ENCODE results near the gene CELF2. TPM values are rescaled to one million over a fixed set of nuclear protein-coding genes. Genes with fewer than 3 reads are reported as not detected.

CELF2 gene
- total and polyA plus RNA-seq, 2 of the 4 experiments (the other 2 are of a cell fraction), result 3.5 to 6.6 TPM

GRCh38 chr10:11252887-11253286 lies 235.2 kb downstream of the CELF2 start:
- no peaks in the 10 kb centered on the region for H3K4me1 ChIP-seq (ENCODE audit: control insufficient read depth, insufficient read depth, low read length)
- H4K8ac ChIP-seq (ENCODE audit: low read depth in 2 of 2, low read length in 2 of 2), result no peak overlapping the region
- no peak overlapping the region for H4K5ac ChIP-seq (ENCODE audit: low read depth, low read length)
- no peak overlapping the region for H3K27ac ChIP-seq (ENCODE audit: insufficient read depth, low read length)
- BruUV-seq (replicated peaks), result no TSS peak
- H4K20me1 ChIP-seq (ENCODE audit: insufficient read depth, low read length), result no peaks in the 10 kb centered on the region
- H3K18ac ChIP-seq (ENCODE audit: low read depth, low read length), result no peak overlapping the region
- no peak overlapping the region for H3K23ac ChIP-seq (ENCODE audit: low read depth, low read length)
- no peaks in the 10 kb centered on the region for H3K9me1 ChIP-seq (ENCODE audit: insufficient read depth, low read length)
- no peaks in the 10 kb centered on the region for H3K9me3 ChIP-seq (ENCODE audit: control insufficient read depth, insufficient read depth, low read length)
- in situ Hi-C loops (cut with MboI; ENCODE audit: low sequenced_read_pairs) (no loop called here), intact Hi-C loops (cut with micrococcal nuclease) (no loop called here), dilution Hi-C loops (cut with HindIII; ENCODE audit: low sequenced_read_pairs, unreplicated experiment) (no loop called here)
- H2BK20ac ChIP-seq (ENCODE audit: low read depth, low read length), result no peak overlapping the region
- TF ChIP-seq BHLHE40 (IDR thresholded peaks at IDR 0.05; ENCODE audit: low read depth, low read length) (no peak), USF2 (IDR thresholded peaks at IDR 0.05; ENCODE audit: low read depth, low read length) (no peak), FOS (IDR thresholded peaks at IDR 0.05; ENCODE audit: low read depth, low read length) (no peak), MXI1 (IDR thresholded peaks at IDR 0.05; ENCODE audit: borderline replicate concordance, low read depth, low read length) (no peak), MAFK (IDR thresholded peaks at IDR 0.05; ENCODE audit: low read depth, low read length) (no peak), MAZ (IDR thresholded peaks at IDR 0.05; ENCODE audit: borderline replicate concordance, low read depth, low read length) (no peak), RCOR1 (IDR thresholded peaks at IDR 0.05; ENCODE audit: insufficient replicate concordance, low read length) (no peak), NFE2L2 (IDR thresholded peaks at IDR 0.05; ENCODE audit: low read depth, low read length) (no peak), CEBPB (IDR thresholded peaks at IDR 0.05; ENCODE audit: low read depth, low read length) (no peak), ELK1 (IDR thresholded peaks at IDR 0.05; ENCODE audit: borderline replicate concordance, low read depth, low read length) (no peak), POLR2A (IDR thresholded peaks at IDR 0.05; ENCODE audit: low read depth, low read length) (no peak), RFX5 (IDR thresholded peaks at IDR 0.05; ENCODE audit: low read depth, low read length) (no peak), CTCF (conservative IDR thresholded peaks at IDR 0.05; ENCODE audit: low read depth, low read length) (no peak), SMC3 (IDR thresholded peaks at IDR 0.05; ENCODE audit: low read depth, low read length) (no peak)
- no peak overlapping the region for H3K9ac ChIP-seq (ENCODE audit: low read depth, low read length)
- H3K4me3 ChIP-seq (ENCODE audit: insufficient read depth, low read depth, low read length), result no peak overlapping the region
- no peak overlapping the region for H2AFZ ChIP-seq (replicated peaks; ENCODE audit: low read length, poor library complexity)
- DNase-seq, result no peak
- no peak overlapping the region for H2AK5ac ChIP-seq (ENCODE audit: low read depth, low read length)
- H3K14ac ChIP-seq (replicated peaks; ENCODE audit: low read depth, low read length), result no peak overlapping the region
- no peak overlapping the region for H2BK120ac ChIP-seq (ENCODE audit: low read depth, low read length)
- no peak overlapping the region for H2BK15ac ChIP-seq (ENCODE audit: low read depth, low read length)
- no peak overlapping the region for H4K91ac ChIP-seq (ENCODE audit: insufficient read depth, low read depth, low read length)
- no peak for ATAC-seq (ENCODE audit: low read depth)
- CTCF ChIA-PET, result no interaction called here
- WGBS, 2 experiments (ENCODE audit: extremely low coverage in 2 of 2, insufficient read length in 1 of 2), result no CpG with 5 or more reads among the region's 7 CpGs
- H2AK9ac ChIP-seq (replicated peaks; ENCODE audit: low read depth, low read length, poor library complexity), result no peak overlapping the region
- H3K56ac ChIP-seq (ENCODE audit: extremely low read depth, insufficient read depth, low read length), result no peak overlapping the region
- H3K27me3 ChIP-seq (ENCODE audit: control insufficient read depth, insufficient read depth, low read length), result no peaks in the 10 kb centered on the region
- H3K79me1 ChIP-seq (ENCODE audit: low read depth in 1 of 2, low read length in 2 of 2), result no peaks in the 10 kb centered on the region
- H2BK5ac ChIP-seq (ENCODE audit: low read depth, low read length, poor library complexity, severe bottlenecking), result no peak overlapping the region
- no peak overlapping the region for H3K4me2 ChIP-seq (ENCODE audit: low read depth, low read length)
- no peaks in the 10 kb centered on the region for H3K36me3 ChIP-seq (ENCODE audit: control insufficient read depth, insufficient read depth, low read length)
- H3K4ac ChIP-seq (ENCODE audit: low read depth, low read length), result no peak overlapping the region
- POLR2A ChIA-PET (ENCODE audit: unreplicated experiment), result no interaction called here
